Measurements from ENCODE around the gene BAIAP2. TPM values are rescaled to one million over a fixed set of nuclear protein-coding genes. Genes with fewer than 3 reads are reported as not detected.

The BAIAP2 gene
- total RNA-seq, 2 donors from 2014 or later, result 14.7 to 22.7 TPM

DNA sequence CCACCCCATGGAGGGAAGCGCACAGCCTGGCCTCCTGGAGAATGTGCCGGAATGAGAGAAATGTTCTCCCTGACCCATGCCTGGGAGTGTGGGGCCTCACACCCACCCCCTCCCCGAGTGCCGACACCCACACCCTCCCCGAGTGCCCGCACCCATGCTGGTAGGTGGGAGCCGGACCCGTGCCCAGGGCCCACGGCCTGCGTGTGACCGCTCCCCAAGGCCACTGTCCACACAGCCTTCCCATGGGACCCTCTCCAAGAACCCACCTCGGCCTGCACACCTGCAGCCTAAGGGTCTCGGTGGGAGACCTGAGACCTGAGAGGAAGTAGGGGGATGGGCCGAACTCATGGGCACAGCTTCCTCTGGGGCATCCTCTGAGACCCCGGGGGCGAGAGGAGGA is 127.0 kb downstream of the BAIAP2 start:
- Histone ChIP-seq H3K4me3 (no peak overlapping the region), H3K4me1 (no peaks in the 10 kb centered on the region), H3K27ac (no peak overlapping the region), H3K27me3 (peaks cover 23% of the 10 kb centered on the region), H3K36me3 (no peaks in the 10 kb centered on the region), H3K9ac (ENCODE audit: low read depth in 2 of 2, low read length in 2 of 2) (no peak overlapping the region), H3K9me3 (no peaks in the 10 kb centered on the region)
- TF ChIP-seq, protein P1, sequence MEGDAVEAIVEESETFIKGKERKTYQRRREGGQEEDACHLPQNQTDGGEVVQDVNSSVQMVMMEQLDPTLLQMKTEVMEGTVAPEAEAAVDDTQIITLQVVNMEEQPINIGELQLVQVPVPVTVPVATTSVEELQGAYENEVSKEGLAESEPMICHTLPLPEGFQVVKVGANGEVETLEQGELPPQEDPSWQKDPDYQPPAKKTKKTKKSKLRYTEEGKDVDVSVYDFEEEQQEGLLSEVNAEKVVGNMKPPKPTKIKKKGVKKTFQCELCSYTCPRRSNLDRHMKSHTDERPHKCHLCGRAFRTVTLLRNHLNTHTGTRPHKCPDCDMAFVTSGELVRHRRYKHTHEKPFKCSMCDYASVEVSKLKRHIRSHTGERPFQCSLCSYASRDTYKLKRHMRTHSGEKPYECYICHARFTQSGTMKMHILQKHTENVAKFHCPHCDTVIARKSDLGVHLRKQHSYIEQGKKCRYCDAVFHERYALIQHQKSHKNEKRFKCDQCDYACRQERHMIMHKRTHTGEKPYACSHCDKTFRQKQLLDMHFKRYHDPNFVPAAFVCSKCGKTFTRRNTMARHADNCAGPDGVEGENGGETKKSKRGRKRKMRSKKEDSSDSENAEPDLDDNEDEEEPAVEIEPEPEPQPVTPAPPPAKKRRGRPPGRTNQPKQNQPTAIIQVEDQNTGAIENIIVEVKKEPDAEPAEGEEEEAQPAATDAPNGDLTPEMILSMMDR (IDR thresholded peaks at IDR 0.05), result no peak
- no peak for DNase-seq
- intact Hi-C loops (cut with DNase I), result no loop called here

- Histone ChIP-seq H3K36me3 (no peaks in the 10 kb centered on the region), H3K27me3 (peaks cover 24% of the 10 kb centered on the region), H3K27ac (no peak overlapping the region), H3K4me3 (no peak overlapping the region), H3K9ac (ENCODE audit: low read depth in 2 of 2, low read length in 2 of 2) (no peak overlapping the region), H3K4me1 (no peaks in the 10 kb centered on the region), H3K9me3 (no peaks in the 10 kb centered on the region)
- intact Hi-C loops (cut with DNase I), result no loop called here
- DNase-seq, result no peak
- TF ChIP-seq, protein P1 (IDR thresholded peaks at IDR 0.05), result no peak
These were observed 127.5 kb downstream of the BAIAP2 start for GRCh38 chr17:81162491-81162890.

DNA sequence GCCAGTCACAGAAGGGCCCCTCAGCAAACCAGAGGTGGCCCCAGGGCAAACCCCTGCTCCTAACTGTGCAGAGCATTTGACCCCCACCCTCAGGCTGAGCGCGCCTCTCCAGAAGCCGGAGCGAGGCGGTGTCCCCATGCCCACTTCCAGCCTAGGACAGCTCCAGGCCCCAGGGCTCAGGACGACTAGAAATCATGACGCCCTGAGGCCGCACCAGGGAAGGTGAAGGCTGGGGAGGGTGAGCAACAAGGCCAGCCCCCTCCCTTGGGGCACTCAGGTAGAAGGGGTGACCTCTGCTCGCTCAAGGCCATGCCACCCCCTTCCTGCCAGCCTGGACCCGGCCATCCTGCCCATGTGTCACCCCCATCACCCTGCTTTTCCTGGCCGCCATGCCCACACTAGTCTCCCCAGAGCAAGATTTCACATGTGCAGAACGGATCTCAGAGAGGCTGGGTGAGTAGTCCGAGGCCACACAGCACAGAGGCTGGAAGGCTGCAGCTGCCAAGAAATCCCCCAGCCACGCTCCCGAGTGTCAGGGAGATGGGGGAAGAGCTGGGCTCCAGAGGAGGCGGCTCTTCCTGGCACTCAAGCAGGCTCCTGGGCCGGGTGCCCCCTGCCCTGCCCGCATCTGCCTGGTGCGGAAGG is 128.2 kb downstream of the BAIAP2 start:
- DNase-seq, result no peak

DNA sequence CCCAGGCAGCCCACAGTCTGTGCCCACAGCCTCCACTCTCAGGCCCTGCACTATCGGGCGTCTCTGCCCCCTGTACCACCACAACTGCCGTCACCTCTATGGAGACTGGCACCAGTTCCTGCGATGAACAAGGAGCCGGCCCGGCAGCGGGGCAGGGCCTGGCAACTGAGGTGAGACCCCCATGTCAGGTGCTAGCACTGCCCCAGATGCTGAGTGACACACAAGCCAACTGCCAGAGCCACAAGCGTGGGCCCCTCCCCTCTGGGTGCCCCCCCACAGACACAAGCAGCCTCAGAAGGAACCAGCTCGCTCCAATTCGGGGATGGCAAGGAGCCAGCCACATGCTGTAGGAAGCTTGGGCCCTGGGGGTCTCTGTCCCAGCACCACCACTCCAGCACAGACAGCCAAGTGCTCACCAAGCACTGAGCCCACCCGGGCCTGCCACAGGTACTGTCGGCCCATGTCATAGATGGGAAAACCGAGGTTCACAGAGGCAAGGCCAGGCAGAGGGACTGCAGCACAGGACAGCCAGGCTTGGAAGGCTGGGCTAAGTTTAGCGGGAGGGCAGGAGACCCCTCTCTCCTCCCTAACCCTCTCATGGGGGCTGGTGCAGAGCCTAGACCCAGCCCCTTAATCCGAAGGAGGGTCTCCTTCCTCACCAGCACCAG is 128.9 kb downstream of the BAIAP2 start:
- no peaks in the 10 kb centered on the region for H3K36me3 ChIP-seq
- intact Hi-C loops (cut with DNase I), result no loop called here
- DNase-seq, result no peak
- H3K9me3 ChIP-seq, result no peaks in the 10 kb centered on the region
- H3K9ac ChIP-seq (ENCODE audit: low read depth in 2 of 2, low read length in 2 of 2), result no peak overlapping the region
- H3K4me1 ChIP-seq, result no peaks in the 10 kb centered on the region
- TF ChIP-seq, protein P1 (IDR thresholded peaks at IDR 0.05), result no peak
- peaks cover 27% of the 10 kb centered on the region for H3K27me3 ChIP-seq
- no peak overlapping the region for H3K4me3 ChIP-seq
- H3K27ac ChIP-seq, result no peak overlapping the region

More for the DNA sequence above, 128.2 kb downstream of the BAIAP2 start:
- TF ChIP-seq, protein P1 (IDR thresholded peaks at IDR 0.05), result no peak
- Histone ChIP-seq H3K27ac (no peak overlapping the region), H3K4me1 (no peaks in the 10 kb centered on the region), H3K9ac (ENCODE audit: low read depth in 2 of 2, low read length in 2 of 2) (no peak overlapping the region), H3K36me3 (no peaks in the 10 kb centered on the region), H3K9me3 (no peaks in the 10 kb centered on the region), H3K4me3 (no peak overlapping the region), H3K27me3 (peaks cover 27% of the 10 kb centered on the region)
- intact Hi-C loops (cut with DNase I), result no loop called here

GRCh38 chr17:81164371-81165245 is 129.7 kb downstream of the BAIAP2 start:
- intact Hi-C loops (cut with DNase I), result no loop called here
- DNase-seq, result no peak
- H3K36me3 ChIP-seq, result no peaks in the 10 kb centered on the region
- peaks cover 27% of the 10 kb centered on the region for H3K27me3 ChIP-seq
- H3K4me1 ChIP-seq, result no peaks in the 10 kb centered on the region
- no peak overlapping the region for H3K27ac ChIP-seq
- H3K9me3 ChIP-seq, result no peaks in the 10 kb centered on the region
- H3K9ac ChIP-seq (ENCODE audit: low read depth in 2 of 2, low read length in 2 of 2), result no peak overlapping the region
- TF ChIP-seq, protein P1 (IDR thresholded peaks at IDR 0.05), result no peak
- H3K4me3 ChIP-seq, result no peak overlapping the region
